ENCODE measurements around the gene KCNAB1.
A peak's percentile ranks its signal among the peaks of the same experiment; 100 is the strongest.

Gene KCNAB1

GRCh38 chr3:156465194-156465593 lies 344.8 kb downstream of the KCNAB1 start:
- no peak for DNase-seq (ENCODE audit: low read depth)
- H3K4me3 ChIP-seq (ENCODE audit: low read length), result no peak overlapping the region
- TF ChIP-seq, protein P1, sequence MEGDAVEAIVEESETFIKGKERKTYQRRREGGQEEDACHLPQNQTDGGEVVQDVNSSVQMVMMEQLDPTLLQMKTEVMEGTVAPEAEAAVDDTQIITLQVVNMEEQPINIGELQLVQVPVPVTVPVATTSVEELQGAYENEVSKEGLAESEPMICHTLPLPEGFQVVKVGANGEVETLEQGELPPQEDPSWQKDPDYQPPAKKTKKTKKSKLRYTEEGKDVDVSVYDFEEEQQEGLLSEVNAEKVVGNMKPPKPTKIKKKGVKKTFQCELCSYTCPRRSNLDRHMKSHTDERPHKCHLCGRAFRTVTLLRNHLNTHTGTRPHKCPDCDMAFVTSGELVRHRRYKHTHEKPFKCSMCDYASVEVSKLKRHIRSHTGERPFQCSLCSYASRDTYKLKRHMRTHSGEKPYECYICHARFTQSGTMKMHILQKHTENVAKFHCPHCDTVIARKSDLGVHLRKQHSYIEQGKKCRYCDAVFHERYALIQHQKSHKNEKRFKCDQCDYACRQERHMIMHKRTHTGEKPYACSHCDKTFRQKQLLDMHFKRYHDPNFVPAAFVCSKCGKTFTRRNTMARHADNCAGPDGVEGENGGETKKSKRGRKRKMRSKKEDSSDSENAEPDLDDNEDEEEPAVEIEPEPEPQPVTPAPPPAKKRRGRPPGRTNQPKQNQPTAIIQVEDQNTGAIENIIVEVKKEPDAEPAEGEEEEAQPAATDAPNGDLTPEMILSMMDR (IDR thresholded peaks at IDR 0.05; ENCODE audit: insufficient read depth, low read depth, low read length, missing control alignments), result no peak

- no peak for DNase-seq (ENCODE audit: low read depth)
- TF ChIP-seq, protein P1 (IDR thresholded peaks at IDR 0.05; ENCODE audit: insufficient read depth, low read depth, low read length, missing control alignments), result no peak
- H3K4me3 ChIP-seq (ENCODE audit: low read length), result no peak overlapping the region
These were observed 349.1 kb downstream of the KCNAB1 start for GRCh38 chr3:156469456-156469855.

- TF ChIP-seq, protein P1 (IDR thresholded peaks at IDR 0.05; ENCODE audit: insufficient read depth, low read depth, low read length, missing control alignments), result no peak
- DNase-seq (ENCODE audit: low read depth), result no peak
These were observed 351.1 kb downstream of the KCNAB1 start for GRCh38 chr3:156471431-156471830.

GRCh38 chr3:156472150-156472549 lies 351.8 kb downstream of the KCNAB1 start:
- TF ChIP-seq, protein P1 (IDR thresholded peaks at IDR 0.05; ENCODE audit: insufficient read depth, low read depth, low read length, missing control alignments), result no peak
- DNase-seq (ENCODE audit: low read depth), result no peak
- no peak overlapping the region for H3K4me3 ChIP-seq (ENCODE audit: low read length)

More at GRCh38 chr3:156471431-156471830, 351.1 kb downstream of the KCNAB1 start:
- H3K4me3 ChIP-seq (ENCODE audit: low read length), result no peak overlapping the region

- H3K4me3 ChIP-seq (ENCODE audit: low read length), result no peak overlapping the region
- TF ChIP-seq, protein P1 (IDR thresholded peaks at IDR 0.05; ENCODE audit: insufficient read depth, low read depth, low read length, missing control alignments), result no peak
- DNase-seq (ENCODE audit: low read depth), result no peak
These were observed 352.3 kb downstream of the KCNAB1 start for GRCh38 chr3:156472684-156473083.

GRCh38 chr3:156473341-156473740 lies 353.0 kb downstream of the KCNAB1 start:
- DNase-seq (ENCODE audit: low read depth), result no peak
- TF ChIP-seq, protein P1 (IDR thresholded peaks at IDR 0.05; ENCODE audit: insufficient read depth, low read depth, low read length, missing control alignments), result no peak
- H3K4me3 ChIP-seq (ENCODE audit: low read length), result no peak overlapping the region

- TF ChIP-seq, protein P1 (IDR thresholded peaks at IDR 0.05; ENCODE audit: insufficient read depth, low read depth, low read length, missing control alignments), result peak; percentile 52
- DNase-seq (ENCODE audit: low read depth), result peak; percentile 14
- H3K4me3 ChIP-seq (ENCODE audit: low read length), result no peak overlapping the region
These were observed 354.4 kb downstream of the KCNAB1 start for GRCh38 chr3:156474560-156475389.
